H1 (cell line): Measurements from ENCODE around the gene ZDHHC8. TPM values are rescaled to one million over a fixed set of nuclear protein-coding genes. Genes with fewer than 3 reads are reported as not detected.

Source experiments
- CTCF ChIA-PET: fragments of 300-600 bp; sonication (Branson Sonifier 250); formaldehyde crosslinking; loops from one replicate; lab custom pipeline; 2021; ENCODE audit not compliant: partially characterized antibody; lab: Charles Lee
- POLR2A ChIA-PET: fragments of 300-600 bp; sonication (Branson Sonifier 250); formaldehyde crosslinking; loops from one replicate; lab custom pipeline; 2021; ENCODE audit warnings: inconsistent platforms; ENCODE audit not compliant: partially characterized antibody; lab: Charles Lee
- DNase-seq, 2 experiments: peaks; one replicate each; pipeline versions ENCODE4 v3.0.0 to v3.0.0-alpha.2; 2010 to 2022; ENCODE audit warnings: low spot score in 2 of 2, low read depth in 1 of 2, mixed read lengths in 1 of 2
- FAIRE-seq: peaks from 2 replicates; lab custom pipeline; 2011; peaks lifted over from hg19 to GRCh38; lab: Jason Lieb, UNC
- H2AFZ ChIP-seq: 2 replicates; pipeline ENCODE4 v1.8.1; 2012; ENCODE audit warnings: low read length, inconsistent platforms
- H2AK5ac ChIP-seq: 2 replicates; pipeline ENCODE4 v1.6.1; 2013; ENCODE audit warnings: low read depth, low read length
- H2BK120ac ChIP-seq: replicated peaks from 2 replicates; pipeline ENCODE3; 2013; ENCODE audit warnings: low read depth, low read length, inconsistent platforms
- H2BK12ac ChIP-seq: 2 replicates; pipeline ENCODE4 v1.6.1; 2013; ENCODE audit warnings: low read depth, low read length
- H2BK15ac ChIP-seq: 2 replicates; pipeline ENCODE4 v1.6.1; 2013; ENCODE audit warnings: low read length
- H2BK20ac ChIP-seq: 2 replicates; pipeline ENCODE4 v1.6.1; 2013; ENCODE audit warnings: low read length
- H2BK5ac ChIP-seq: 2 replicates; pipeline ENCODE4 v1.6.1; 2013; ENCODE audit warnings: low read depth, low read length
- H3K14ac ChIP-seq: 2 replicates; pipeline ENCODE4 v1.6.1; 2013; ENCODE audit warnings: inconsistent platforms; ENCODE audit not compliant: insufficient read length
- H3K18ac ChIP-seq: 2 replicates; pipeline ENCODE4 v1.6.1; 2013; ENCODE audit warnings: low read length; ENCODE audit errors: extremely low read depth
- H3K23ac ChIP-seq: 2 replicates; pipeline ENCODE4 v1.6.1; 2013; ENCODE audit warnings: inconsistent platforms; ENCODE audit not compliant: insufficient read length
- H3K23me2 ChIP-seq: 2 replicates; pipeline ENCODE4 v1.6.1; 2013; ENCODE audit warnings: low read depth, low read length
- H3K27ac ChIP-seq: 2 replicates; pipeline ENCODE4 v1.6.1; 2011; ENCODE audit warnings: low read depth, low read length, inconsistent platforms
- H3K27me3 ChIP-seq, 4 experiments: replicated peaks in 1 of 4; 1 replicate in 1 of 4; 2 replicates in 3 of 4; pipeline versions ENCODE4 v1.6.1 to v1.8.1; 2011 to 2013; ENCODE audit warnings: low read length in 3 of 4, mild to moderate bottlenecking in 3 of 4, inconsistent platforms in 2 of 4, mixed read lengths in 2 of 4, moderate library complexity in 1 of 4; ENCODE audit not compliant: control insufficient read depth in 3 of 4, insufficient read depth in 3 of 4; ENCODE audit errors: extremely low read depth in 1 of 4
- H3K36me3 ChIP-seq, 4 experiments: 2 replicates each; pipeline versions ENCODE4 v1.6.1 to v1.8.1; 2011 to 2013; ENCODE audit warnings: mild to moderate bottlenecking in 4 of 4, low read length in 3 of 4, moderate library complexity in 2 of 4, control low read depth in 1 of 4, inconsistent platforms in 1 of 4; ENCODE audit not compliant: insufficient read depth in 4 of 4, control insufficient read depth in 2 of 4
- H3K4ac ChIP-seq: replicated peaks from 2 replicates; pipeline ENCODE3; 2013; ENCODE audit warnings: low read length, low read depth, mixed read lengths, inconsistent platforms; ENCODE audit not compliant: insufficient read length
- H3K4me1 ChIP-seq, 4 experiments: replicated peaks in 1 of 4; 1 replicate in 1 of 4; 2 replicates in 3 of 4; pipeline versions ENCODE4 v1.6.1 to v1.8.1; 2011 to 2013; ENCODE audit warnings: low read length in 3 of 4, inconsistent platforms in 2 of 4, mixed read lengths in 1 of 4; ENCODE audit not compliant: insufficient read depth in 4 of 4, control insufficient read depth in 3 of 4
- H3K4me2 ChIP-seq, 2 experiments: 2 replicates each; pipeline versions ENCODE4 v1.6.1 to v1.8.1; 2011 to 2013; ENCODE audit warnings: low read depth in 2 of 2, low read length in 2 of 2, control low read depth in 1 of 2, inconsistent platforms in 1 of 2, mild to moderate bottlenecking in 1 of 2; ENCODE audit not compliant: insufficient read depth in 1 of 2
- H3K4me3 ChIP-seq, 4 experiments: fragments of 200-600, 300-600 bp in 1 of 4; sonication (generic), shearing (Covaris generic), sonication (Bioruptor Twin) in 1 of 4; 2 replicates each; pipeline versions ENCODE4 v1.5.1 to v1.8.1; 2011 to 2016; ENCODE audit warnings: low read length in 4 of 4, low read depth in 3 of 4, control low read depth in 2 of 4, inconsistent platforms in 2 of 4, mild to moderate bottlenecking in 2 of 4, mixed read lengths in 1 of 4, moderate library complexity in 1 of 4; ENCODE audit not compliant: insufficient read depth in 2 of 4; ENCODE audit errors: extremely low read depth in 1 of 4
- H3K56ac ChIP-seq: replicated peaks from 2 replicates; pipeline ENCODE3; 2013; ENCODE audit warnings: low read depth, mild to moderate bottlenecking, mixed read lengths, low read length, inconsistent platforms; ENCODE audit not compliant: insufficient read length
- H3K79me1 ChIP-seq: 2 replicates; pipeline ENCODE4 v1.6.1; 2013; ENCODE audit warnings: low read depth, low read length, control low read depth
- H3K79me2 ChIP-seq, 2 experiments: 2 replicates each; pipeline versions ENCODE4 v1.6.1 to v1.8.1; 2012 to 2013; ENCODE audit warnings: low read length in 2 of 2, mild to moderate bottlenecking in 2 of 2, inconsistent platforms in 1 of 2; ENCODE audit not compliant: insufficient read depth in 2 of 2, control insufficient read depth in 1 of 2
- H3K9ac ChIP-seq, 4 experiments: replicated peaks in 1 of 4; 1 replicate in 1 of 4; 2 replicates in 3 of 4; pipeline versions ENCODE4 v1.6.1 to v1.8.1; 2011 to 2013; ENCODE audit warnings: low read depth in 3 of 4, low read length in 3 of 4, control low read depth in 2 of 4, mild to moderate bottlenecking in 2 of 4, moderate library complexity in 2 of 4, inconsistent platforms in 1 of 4; ENCODE audit errors: extremely low read depth in 1 of 4
- H3K9me3 ChIP-seq, 2 experiments: 2 replicates each; pipeline versions ENCODE4 v1.6.1 to v1.8.1; 2012 to 2013; ENCODE audit warnings: mild to moderate bottlenecking in 2 of 2, moderate library complexity in 2 of 2, control low read depth in 1 of 2, inconsistent platforms in 1 of 2, low read depth in 1 of 2, low read length in 1 of 2, mixed read lengths in 1 of 2; ENCODE audit not compliant: insufficient read depth in 2 of 2
- H4K20me1 ChIP-seq, 2 experiments: replicated peaks in 1 of 2; 2 replicates each; pipeline versions ENCODE3 to v1.8.1; 2011 to 2013; ENCODE audit warnings: inconsistent platforms in 2 of 2, low read length in 2 of 2, mild to moderate bottlenecking in 1 of 2; ENCODE audit not compliant: insufficient read depth in 2 of 2, control insufficient read depth in 1 of 2
- H4K5ac ChIP-seq: 2 replicates; pipeline ENCODE4 v1.6.1; 2013; ENCODE audit warnings: low read length, low read depth, mixed read lengths, inconsistent platforms; ENCODE audit not compliant: insufficient read length
- H4K8ac ChIP-seq: 2 replicates; pipeline ENCODE4 v1.8.0; 2013; ENCODE audit warnings: mild to moderate bottlenecking, moderate library complexity, low read length, inconsistent platforms; ENCODE audit not compliant: insufficient read depth; ENCODE audit errors: extremely low read depth
- H4K91ac ChIP-seq: replicated peaks from 2 replicates; pipeline ENCODE3; 2013; ENCODE audit warnings: low read length, mixed read lengths, inconsistent platforms; ENCODE audit not compliant: insufficient read length
- BRCA1 ChIP-seq: IDR thresholded peaks from 2 replicates; pipeline ENCODE4 v1.6.1; 2012; ENCODE audit warnings: low read depth, low read length, improper control_type of control experiment
- CEBPB ChIP-seq: IDR thresholded peaks from 2 replicates; pipeline ENCODE4 v1.6.1; 2012; ENCODE audit warnings: low read depth, low read length
- EP300 ChIP-seq, 2 experiments: IDR thresholded peaks; 1 replicate in 1 of 2; 2 replicates in 1 of 2; pipeline ENCODE4 v1.6.1; 2011 to 2012; ENCODE audit warnings: low read depth in 2 of 2, low read length in 2 of 2, mild to moderate bottlenecking in 2 of 2, borderline replicate concordance in 1 of 2, inconsistent platforms in 1 of 2, moderate library complexity in 1 of 2
- GABPA ChIP-seq: IDR thresholded peaks from 2 replicates; pipeline ENCODE4 v1.6.1; 2011; ENCODE audit warnings: mild to moderate bottlenecking, low read length, moderate library complexity, borderline replicate concordance; ENCODE audit not compliant: insufficient read depth
- HDAC6 ChIP-seq: IDR thresholded peaks from one replicate; pipeline ENCODE4 v1.7.1; 2012; ENCODE audit warnings: low read depth, mild to moderate bottlenecking, inconsistent platforms, low read length, moderate library complexity
- JUN ChIP-seq: IDR thresholded peaks from 2 replicates; pipeline ENCODE4 v1.6.1; 2011; ENCODE audit warnings: low read depth, mild to moderate bottlenecking, improper control_type of control experiment, low read length
- KDM5A ChIP-seq: fragments of 200-600 bp; IDR thresholded peaks from 2 replicates; pipeline ENCODE4 v1.7.1; 2012; ENCODE audit warnings: mild to moderate bottlenecking, low read length, inconsistent platforms, mixed read lengths
- RAD21 ChIP-seq, 2 experiments: IDR thresholded peaks in 1 of 2; conservative IDR thresholded peaks in 1 of 2; 2 replicates each; pipeline ENCODE4 v1.6.1; 2011; ENCODE audit warnings: low read depth in 2 of 2, low read length in 2 of 2, improper control_type of control experiment in 1 of 2, inconsistent platforms in 1 of 2, mild to moderate bottlenecking in 1 of 2, moderate library complexity in 1 of 2
- SAP30 ChIP-seq: fragments of 300-600 bp; sonication (generic); IDR thresholded peaks from 2 replicates; pipeline ENCODE4 v1.7.1; 2012; ENCODE audit warnings: low read length, moderate library complexity, mild to moderate bottlenecking, inconsistent platforms; ENCODE audit not compliant: insufficient read depth, insufficient replicate concordance
- SIN3A ChIP-seq, 2 experiments: IDR thresholded peaks in 1 of 2; conservative IDR thresholded peaks in 1 of 2; 2 replicates each; pipeline ENCODE4 v1.6.1; 2011 to 2012; ENCODE audit warnings: low read length in 2 of 2, improper control_type of control experiment in 1 of 2, low read depth in 1 of 2, mild to moderate bottlenecking in 1 of 2
- SP2 ChIP-seq: IDR thresholded peaks from 2 replicates; pipeline ENCODE4 v1.6.1; 2012; ENCODE audit warnings: mild to moderate bottlenecking, low read length, inconsistent platforms
- SRF ChIP-seq: IDR thresholded peaks from 2 replicates; pipeline ENCODE4 v1.6.1; 2011; ENCODE audit warnings: mild to moderate bottlenecking, low read depth, low read length, moderate library complexity
- TBP ChIP-seq: IDR thresholded peaks from 2 replicates; pipeline ENCODE4 v1.6.1; 2011; ENCODE audit warnings: low read depth, low read length, improper control_type of control experiment
- WGBS, 2 experiments: shearing (Covaris generic) in 1 of 2; methylation state at CpG; one replicate each; pipeline versions ENCODE4 v1.1.6 to v1.1.7; 2013 to 2015; ENCODE audit warnings: low lambda C conversion rate in 2 of 2, mixed read lengths in 2 of 2, inconsistent platforms in 1 of 2, low coverage in 1 of 2, missing lambda C conversion rate in 1 of 2; ENCODE audit not compliant: insufficient replicate concordance in 2 of 2, insufficient coverage in 1 of 2, insufficient read length in 1 of 2; ENCODE audit errors: extremely low coverage in 1 of 2, missing lambda C conversion rate in 1 of 2; 5-methylcytosine and 5-hydroxymethylcytosine counted together
- polyA plus RNA-seq, 7 experiments: library from polyadenylated mRNA; depleted of rRNA in 3 of 7; stranded (reverse) in 5 of 7; unstranded in 2 of 7; fragments of >200 nt in 5 of 7; fragments of 200-250 nt in 2 of 7; gene quantifications; 1 replicate in 5 of 7; 2 replicates in 1 of 7; 4 replicates in 1 of 7; pipeline versions ENCODE4 v1.2.1 to v1.2.3, GENCODE V29; 2011 to 2013; ENCODE audit warnings: missing spikeins in 2 of 7, mixed read lengths in 2 of 7
- total RNA-seq: library from RNA; stranded (reverse); fragmentation: NEBNext Ultra II Directional; extraction: Animal tissue kit (Norgen Biotek cat#: 25700); gene quantifications from 2 replicates; pipeline ENCODE4 v1.2.1, GENCODE V29; 2021

ZDHHC8 gene
- total and polyA plus RNA-seq, 2 of the 8 experiments (the other 6 are each of a cell fraction or from before 2014, with no cell fraction given) = 18.6 to 65.6 TPM

GRCh38 chr22:20138417-20138738, 6.8 kb downstream of the ZDHHC8 start:
- Histone ChIP-seq H4K8ac (no peak overlapping the region; the same call in 1 of the 2 replicates), H3K79me1 (peaks cover 21% of the 10 kb centered on the region), H2BK120ac (no peak overlapping the region), H3K27ac (no peak overlapping the region), H3K9me3 (no peaks in the 10 kb centered on the region), H3K36me3 (peaks cover 0 to 4% (median 2%) of the 10 kb centered on the region in 4 experiments; a peak in 1 of 8 replicates), H3K56ac (no peak overlapping the region), H3K4me1 (no peaks in the 10 kb centered on the region), H2BK5ac (no peak overlapping the region; the same call in 1 of the 2 replicates), H3K9ac (no peak overlapping the region), H3K27me3 (no peaks in the 10 kb centered on the region), H2BK12ac (no peak overlapping the region), H2AK5ac (no peak overlapping the region), H3K18ac (no peak overlapping the region), H3K4me3 (no peak overlapping the region), H4K5ac (no peak overlapping the region), H4K20me1 (peaks cover 15 to 35% of the 10 kb centered on the region in 2 experiments), H3K79me2 (peaks cover 0 to 18% of the 10 kb centered on the region in 2 experiments; a peak in 3 of 4 replicates), H3K23me2 (no peaks in the 10 kb centered on the region), H4K91ac (no peak overlapping the region), H2BK15ac (no peak overlapping the region), H2AFZ (no peak overlapping the region), H3K4ac (no peak overlapping the region), H2BK20ac (no peak overlapping the region), H3K14ac (no peak overlapping the region), H3K23ac (no peak overlapping the region), H3K4me2 (no peak overlapping the region)
- 93% methylated on average over 4 of the region's 4 CpGs; no CpG with 5 or more reads in 1 of the 2 experiments for WGBS, 2 experiments
- DNase-seq (no peak), FAIRE-seq (no peak)
- ChIA-PET CTCF (interaction anchor here (1.0 to 2.5 kb wide), 5 partner anchors 9 to 178 kb away, joined by 3 to 13 read pairs (median 4); no protein-coding TSS in a partner anchor), POLR2A (interaction anchor here (1.4 to 10.1 kb wide), 3 partner anchors 11 to 20 kb away, joined by 3 to 104 read pairs (median 40); partner anchors contain the start of gene TRMT2A)
- TF ChIP-seq TBP (no peak), HDAC6 (no peak), BRCA1 (no peak), SIN3A (conservative IDR thresholded peaks at IDR 0.05 in 1 of 2, IDR thresholded peaks at IDR 0.05 in 1 of 2; ENCODE audit: low read depth in 1 of 2, low read length in 2 of 2) (no peak), EP300 (IDR thresholded peaks at IDR 0.05; ENCODE audit: borderline replicate concordance in 1 of 2, low read depth in 2 of 2, low read length in 2 of 2) (no peak), RAD21 (IDR thresholded peaks at IDR 0.05 in 1 of 2, conservative IDR thresholded peaks at IDR 0.05 in 1 of 2; ENCODE audit: low read depth in 2 of 2, low read length in 2 of 2) (no peak), JUN (no peak), SP2 (no peak), SAP30 (no peak), CEBPB (no peak), KDM5A (no peak), GABPA (no peak), SRF (no peak)
